ENCODE measurements around the gene SARM1.
"Not testable (repeated sequence)": the region's sequence is repeated elsewhere in the genome, so short reads cannot be mapped to it uniquely, and the experiment has no call there.

The SARM1 gene

DNA sequence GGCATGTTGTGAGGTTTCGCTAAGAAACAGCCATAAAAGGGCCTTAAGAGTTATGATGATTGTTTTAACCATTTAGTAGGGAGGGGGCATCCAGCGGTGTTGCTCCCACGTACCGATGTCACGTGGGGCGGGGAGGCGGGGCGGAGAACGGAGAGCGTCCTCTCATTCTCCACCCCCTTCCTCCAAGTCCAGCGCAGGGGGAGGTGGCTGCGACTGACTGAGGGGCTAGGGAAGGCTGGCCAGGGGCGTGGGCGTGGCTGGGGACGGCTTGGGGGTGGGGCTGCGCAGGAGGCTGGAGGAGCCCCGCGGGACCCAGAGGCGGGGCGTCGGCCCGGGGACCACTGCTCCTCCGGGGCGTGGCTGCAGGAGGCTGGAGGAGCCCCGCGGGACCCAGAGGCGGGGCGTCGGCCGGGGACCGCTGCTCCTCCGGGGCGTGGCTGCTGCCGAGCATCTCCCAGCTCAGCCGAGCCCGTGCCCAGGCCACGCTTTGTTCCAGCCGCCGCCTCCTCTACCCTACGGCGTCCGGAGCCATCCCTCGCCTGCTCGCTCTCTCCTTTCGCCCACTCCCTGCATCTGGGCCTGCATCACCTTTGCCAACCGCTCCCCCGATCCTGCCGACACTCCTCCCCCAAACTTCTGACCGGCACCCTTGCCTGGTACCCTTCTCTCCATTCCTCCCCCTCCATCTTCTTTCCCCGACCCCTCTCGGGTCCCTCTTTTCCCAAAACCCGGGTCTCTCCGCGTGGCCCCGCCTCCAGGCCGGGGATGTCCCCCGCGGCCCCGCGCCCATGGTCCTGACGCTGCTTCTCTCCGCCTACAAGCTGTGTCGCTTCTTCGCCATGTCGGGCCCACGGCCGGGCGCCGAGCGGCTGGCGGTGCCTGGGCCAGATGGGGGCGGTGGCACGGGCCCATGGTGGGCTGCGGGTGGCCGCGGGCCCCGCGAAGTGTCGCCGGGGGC is at the start of gene SARM1:
Gene SARM1 (plus strand): TSS at position 450 of the 958 bp plus-strand sequence. CDS start 339 bp downstream, at position 789.
- peak; percentile 44 to 75 (median 54) for DNase-seq

DNA sequence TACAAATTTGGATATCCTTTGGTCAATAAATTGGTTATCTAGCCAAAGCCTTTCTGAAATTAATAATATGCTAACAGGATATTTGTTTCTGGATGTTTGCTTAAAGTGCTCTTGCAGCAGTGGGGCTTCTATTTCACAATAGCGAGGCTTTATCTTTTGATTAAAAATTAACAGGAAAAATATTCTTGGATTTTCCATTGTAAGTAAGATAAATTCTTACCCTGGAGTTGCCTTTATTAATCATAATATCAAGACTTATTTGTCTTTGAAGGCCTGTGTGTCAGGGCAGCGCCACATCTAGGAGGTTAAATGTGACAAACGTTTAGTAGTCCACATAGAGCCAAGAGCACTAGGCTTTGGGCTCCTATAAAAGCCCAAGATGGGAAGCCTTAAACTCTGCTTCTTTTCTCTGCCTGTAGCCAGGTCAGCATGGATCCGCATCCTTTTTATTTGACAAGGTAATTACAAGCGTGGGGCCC is 47.2 kb upstream of the SARM1 start:
- no peak for DNase-seq

DNA sequence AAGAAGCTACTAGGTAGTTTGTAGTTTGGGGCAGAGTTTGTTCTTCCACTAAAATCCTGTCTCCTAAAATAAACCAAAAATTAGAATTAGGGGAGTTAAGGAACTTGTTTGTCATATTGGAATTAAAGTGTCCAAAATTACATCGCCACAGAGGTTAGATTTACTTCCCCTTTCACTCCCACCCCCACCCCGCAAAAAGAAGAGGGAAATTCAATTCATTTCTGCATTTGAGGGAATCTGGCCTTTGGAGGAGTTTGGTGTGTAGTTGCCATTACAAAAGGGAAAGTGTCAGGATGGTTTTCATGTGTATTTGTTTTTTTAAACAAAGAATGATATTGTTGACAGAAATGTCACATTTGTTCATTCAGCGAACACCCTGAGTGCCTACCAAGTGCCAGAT is 46.7 kb upstream of the SARM1 start:
- no peak for DNase-seq

DNA sequence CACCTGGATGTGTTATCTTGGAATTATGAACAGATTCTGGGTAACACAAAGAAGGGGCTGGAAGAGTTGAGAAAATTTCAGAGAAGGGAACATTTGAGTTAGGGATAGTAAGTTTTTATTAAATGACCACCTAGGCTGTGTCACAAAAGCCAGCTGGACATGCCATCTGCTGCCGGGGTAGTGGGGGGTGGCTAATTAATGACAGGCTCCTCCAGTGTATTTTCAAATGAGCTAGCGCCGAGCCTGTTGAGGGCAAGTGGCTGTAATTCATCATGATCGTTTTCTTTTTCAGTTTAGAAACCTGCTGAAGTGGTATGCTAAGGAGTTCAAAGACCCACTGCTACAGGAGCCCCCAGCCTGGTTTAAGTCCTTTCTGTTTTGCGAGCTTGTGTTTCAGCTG is 46.3 kb upstream of the SARM1 start:
- no peak for DNase-seq

DNA sequence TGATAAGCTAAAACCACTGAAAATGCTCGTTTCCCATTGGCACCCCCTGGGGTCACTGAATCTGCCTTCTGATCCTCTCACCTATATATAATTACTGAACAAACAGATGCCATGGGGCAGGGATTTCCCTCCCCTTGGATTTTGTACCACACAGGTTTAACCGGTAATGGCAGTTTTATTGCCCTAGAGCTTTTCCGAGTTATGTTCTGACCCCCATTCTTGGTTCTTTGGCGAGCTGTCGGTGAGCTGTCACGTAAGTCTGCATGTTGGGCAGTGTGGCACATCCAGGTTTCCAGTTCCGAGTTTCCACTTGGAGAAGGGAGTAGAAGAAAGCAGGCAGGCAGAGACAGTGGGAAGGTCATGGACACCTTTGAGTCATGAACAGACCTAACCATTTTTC is 45.4 kb upstream of the SARM1 start:
- no peak for DNase-seq

DNA sequence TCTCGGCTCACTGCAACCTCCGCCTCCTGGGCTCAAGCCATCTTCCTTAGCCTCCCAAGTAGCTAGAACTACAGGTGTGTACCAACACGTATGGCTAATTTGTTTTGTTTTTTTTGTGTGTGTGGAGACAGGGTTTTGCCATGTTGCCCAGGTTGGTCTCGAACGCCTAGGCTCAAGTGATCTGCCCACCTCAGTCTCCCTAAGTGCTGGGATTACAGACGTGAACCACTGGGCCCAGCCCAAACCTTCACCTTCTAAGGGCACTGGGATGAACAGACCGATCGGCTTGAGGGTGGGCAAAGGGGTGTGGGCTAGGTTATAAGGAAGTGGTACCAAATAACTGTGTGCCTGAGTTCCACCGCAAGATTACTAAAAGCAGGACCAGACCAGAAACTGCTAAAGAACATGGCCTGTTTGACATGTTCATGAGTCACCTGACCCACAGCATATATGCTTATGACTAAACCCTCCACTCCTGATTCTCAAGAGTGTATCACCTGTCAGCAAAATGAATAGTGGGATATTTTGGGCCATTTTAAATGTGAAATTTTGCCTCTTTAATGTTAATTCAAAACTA is 44.4 kb upstream of the SARM1 start:
- DNase-seq = no peak

DNA sequence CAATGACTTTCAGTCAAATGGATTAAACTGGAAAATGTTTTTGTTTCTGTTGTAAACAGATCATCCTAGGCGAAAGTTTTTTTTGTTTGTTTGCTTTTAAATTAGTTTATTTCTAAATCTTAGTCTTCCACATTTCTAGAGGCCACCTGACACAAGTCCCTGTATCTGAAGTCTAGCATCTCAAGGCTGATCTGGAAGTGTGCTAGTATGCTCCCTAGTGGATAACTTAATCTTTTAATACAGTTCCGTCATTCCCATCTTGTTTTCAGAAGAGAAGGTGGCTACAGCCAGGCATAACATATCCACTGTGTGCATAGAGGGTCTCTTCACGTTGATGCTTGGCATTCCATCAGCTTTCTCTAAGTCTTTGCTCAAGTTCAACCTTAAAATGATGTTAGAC is 43.8 kb upstream of the SARM1 start:
- DNase-seq = no peak

DNA sequence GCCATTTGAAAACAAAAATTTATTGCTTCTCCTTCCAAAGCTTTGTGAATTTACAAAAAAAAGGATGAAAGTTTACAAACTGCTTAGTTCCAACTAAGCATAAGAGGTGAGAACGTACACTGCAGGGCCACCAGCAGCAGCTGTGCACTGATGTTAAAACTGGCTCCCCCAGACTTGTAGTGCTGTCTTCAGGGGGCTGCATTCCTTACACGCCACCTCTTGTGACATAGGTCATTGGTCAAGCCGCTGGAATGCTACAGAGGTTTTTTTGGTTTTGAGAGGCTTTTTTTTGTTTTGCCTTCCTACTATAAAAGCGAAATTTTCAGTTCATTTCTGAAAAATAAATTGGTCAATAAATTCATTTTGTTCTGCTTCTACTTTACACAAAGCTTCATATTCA is 43.2 kb upstream of the SARM1 start:
- DNase-seq = no peak

DNA sequence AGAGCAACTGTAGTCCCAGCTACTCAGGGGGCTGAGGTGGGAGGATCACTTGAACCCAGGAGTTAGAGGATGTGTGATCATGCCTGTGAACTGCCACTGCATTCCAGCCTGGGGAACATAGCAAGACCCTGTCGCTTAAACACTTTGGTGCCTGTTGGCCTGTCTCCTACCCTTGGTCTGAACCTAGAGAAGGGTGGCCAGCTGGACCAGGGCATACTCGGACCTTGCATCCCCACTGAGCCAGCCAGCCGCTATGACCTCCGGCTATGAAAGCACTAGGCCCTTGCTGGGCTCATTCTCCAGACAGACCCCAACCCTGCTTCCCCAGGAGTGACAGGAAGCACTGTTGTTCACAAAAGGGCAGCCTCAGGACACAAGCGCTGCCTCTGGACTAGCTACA is 40.8 kb upstream of the SARM1 start:
- DNase-seq = no peak

DNA sequence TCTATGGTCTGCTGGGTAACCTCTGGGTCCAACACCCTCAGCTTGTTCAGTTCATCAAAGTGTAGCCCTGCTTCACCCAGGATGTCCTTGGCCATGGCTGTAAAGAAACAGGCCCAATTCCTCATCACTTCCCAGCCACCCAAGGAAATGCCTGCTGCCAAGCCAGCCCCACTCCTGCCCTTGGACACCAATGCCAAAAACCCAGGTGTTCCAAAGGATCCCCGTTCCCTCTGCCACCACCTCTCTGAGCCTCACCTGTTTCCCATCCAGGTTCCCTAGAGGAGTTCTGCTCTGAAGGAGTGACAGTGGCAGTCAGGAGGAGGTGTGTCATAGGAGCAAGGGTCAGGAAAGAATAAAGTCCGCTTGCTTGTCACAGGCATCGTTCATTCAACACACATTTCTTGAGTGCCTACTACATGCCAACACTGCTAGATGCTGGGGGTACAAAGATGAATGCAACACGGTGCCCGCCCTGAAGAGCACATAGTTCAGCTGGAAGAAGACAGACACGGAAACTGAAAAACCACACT is 39.5 kb upstream of the SARM1 start:
- no peak for DNase-seq

DNA sequence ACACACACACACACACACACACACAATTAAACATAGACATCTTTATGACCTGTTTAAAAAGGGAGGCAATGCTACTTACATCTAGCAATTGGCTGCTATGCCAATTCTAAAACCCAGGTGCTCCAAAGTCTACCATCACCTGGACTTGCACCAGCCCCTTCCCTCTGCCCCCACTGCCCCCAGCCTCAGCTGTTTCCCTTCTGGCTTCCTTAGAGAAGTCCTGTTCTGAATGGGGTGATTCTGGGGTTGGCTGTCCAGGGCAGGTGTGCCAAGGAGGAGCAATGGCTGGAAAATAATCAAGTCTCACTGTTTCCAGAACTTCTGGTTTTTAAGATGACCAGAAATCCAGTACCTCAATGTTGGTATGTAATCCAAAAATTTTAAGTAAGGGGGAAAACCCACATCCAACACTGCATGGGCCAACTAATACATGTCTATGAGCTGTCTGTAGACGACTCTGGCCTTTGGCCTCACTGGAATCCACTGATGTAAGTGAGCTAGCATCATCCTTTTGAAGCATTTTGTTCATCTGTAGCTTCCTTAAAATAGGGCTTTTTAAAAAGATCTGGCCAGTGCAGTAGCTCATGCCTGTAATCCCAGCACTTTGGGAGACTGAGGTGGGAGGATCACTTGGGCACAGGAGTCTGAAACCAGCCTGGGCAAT is 38.3 kb upstream of the SARM1 start:
- DNase-seq = no peak

DNA sequence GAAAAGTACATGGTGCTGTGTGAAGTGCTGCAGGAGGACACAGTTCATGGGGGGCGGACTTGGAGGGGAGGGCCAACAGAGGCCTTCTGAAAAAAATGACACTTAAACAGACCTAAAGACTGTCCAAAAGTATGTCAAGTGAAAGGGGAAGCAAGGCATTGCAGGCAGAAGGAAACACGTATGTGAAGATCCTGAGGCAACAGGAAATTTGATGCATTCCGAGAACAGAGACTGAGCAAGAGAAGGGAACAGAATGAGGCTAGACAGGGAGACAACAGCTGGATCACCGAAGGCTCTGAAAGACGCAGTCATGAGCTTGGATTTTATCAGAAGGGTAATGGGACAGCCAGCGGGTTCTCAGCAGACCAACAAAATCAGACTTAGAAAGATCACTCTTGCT is 37.3 kb upstream of the SARM1 start:
- DNase-seq = no peak

DNA sequence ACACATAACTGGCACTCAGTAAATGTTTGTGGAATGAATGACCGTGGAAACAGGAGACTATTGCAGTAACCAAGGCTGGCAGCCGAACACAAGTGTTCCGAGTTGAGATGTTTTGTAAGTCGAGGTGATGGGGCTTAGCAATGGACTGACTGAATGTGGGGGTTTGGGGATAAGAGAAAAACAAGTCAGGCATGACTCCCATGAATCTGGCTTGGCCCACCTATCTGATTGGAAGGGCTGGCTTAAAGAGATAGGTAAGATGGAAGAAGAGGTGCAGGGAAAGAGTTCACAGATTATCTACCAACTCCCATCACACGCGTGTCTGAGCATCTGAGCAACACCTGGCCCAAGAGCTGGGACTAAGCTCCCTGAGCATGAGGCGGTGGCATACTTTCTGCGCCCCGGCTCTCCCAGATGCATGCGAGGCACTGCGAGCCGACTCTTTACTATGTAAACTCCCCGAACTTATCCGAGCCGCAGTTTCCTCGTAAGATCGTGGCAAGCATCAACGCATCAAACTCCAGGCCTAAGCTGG is 36.8 kb upstream of the SARM1 start:
- DNase-seq = no peak

DNA sequence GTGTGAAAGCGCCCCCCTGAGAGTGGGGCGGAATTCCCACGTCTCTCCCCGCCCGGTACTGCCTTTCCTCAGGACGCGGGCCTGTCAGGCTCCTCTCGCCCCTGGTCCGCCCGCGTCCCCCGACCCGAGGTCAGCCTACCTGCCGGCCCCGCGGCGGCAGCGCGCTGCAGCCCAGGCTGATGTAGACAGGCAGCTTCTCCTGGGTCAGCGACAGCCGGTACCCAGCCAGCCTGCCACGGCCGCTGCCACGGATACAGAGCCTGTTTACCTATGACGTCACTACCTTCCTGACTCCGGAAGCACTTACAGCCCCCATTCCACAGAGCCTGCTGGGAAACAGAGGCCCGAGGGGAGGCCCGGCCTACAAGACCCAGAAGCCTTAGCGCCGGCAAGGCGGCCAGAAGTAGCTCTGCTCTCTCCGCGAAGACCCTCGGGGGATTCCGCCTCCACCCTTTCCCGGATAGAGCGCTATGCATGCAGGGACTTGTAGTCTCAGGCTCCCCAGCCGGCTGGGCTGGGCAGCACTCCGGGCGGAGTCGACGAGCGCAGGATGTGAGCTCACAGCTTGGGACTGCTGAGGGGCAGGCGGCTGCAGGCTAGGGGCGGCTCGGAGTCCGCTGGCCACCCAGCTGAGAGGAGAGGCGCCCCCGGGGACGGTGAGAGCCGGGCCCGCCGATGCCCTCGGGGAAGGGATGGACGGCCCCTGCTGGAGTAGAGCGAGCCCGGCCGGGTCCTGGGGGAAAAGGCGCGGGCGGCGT is 36.1 kb upstream of the SARM1 start, which contains the start of the genes IFT20 and TNFAIP1:
Gene IFT20 (minus strand): TSS at position 272 of the 758 bp plus-strand sequence. CDS start 3,487 bp downstream, outside the sequence.
Gene TNFAIP1 (plus strand): TSS at position 561 of the 758 bp plus-strand sequence. CDS start 3,761 bp downstream, outside the sequence.
- DNase-seq = peak; percentile 82 to 96 (median 94)

DNA sequence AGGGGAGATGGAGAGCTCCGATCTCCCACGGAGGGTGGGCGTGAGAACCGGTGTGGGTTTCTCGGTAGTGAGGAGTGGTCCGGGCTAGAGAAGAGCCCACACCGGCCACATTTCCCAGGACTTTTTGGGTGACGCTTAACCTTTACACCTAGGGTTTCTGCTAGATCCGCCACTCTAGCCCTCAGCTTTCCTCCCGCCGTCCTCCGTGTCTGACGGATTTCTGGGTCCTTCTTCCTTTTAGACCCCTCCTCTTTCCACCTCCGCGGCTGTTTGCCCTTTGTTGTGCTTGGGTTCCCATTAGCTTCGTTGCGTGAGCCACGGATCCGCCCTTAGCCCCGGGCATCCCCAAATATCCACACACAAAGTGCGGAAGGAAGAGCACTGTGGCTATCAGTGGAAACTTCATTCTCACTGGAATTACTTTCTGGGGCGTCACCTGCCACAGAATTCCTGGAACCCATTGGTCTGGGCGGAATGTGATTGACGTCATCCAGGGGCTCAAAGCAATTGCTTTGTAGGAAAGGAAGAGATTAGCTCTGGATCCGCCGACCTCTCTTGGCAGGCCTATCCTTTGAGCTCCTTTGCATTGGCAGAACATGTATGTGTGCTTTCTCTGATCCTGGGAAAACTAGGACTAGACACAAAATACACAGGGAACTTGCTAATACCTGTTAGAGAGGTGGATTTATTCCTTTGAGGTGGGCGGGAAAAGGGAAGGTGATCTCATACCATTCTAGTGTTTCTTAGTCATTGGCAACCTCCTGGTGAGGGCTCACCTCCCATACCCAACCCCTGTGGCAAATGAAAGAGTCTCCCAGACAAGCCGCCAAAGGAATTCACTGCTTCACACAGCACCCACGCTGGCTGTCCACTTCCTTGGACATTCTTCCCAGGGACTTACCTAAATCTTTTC is 35.3 kb upstream of the SARM1 start:
- no peak for DNase-seq

DNA sequence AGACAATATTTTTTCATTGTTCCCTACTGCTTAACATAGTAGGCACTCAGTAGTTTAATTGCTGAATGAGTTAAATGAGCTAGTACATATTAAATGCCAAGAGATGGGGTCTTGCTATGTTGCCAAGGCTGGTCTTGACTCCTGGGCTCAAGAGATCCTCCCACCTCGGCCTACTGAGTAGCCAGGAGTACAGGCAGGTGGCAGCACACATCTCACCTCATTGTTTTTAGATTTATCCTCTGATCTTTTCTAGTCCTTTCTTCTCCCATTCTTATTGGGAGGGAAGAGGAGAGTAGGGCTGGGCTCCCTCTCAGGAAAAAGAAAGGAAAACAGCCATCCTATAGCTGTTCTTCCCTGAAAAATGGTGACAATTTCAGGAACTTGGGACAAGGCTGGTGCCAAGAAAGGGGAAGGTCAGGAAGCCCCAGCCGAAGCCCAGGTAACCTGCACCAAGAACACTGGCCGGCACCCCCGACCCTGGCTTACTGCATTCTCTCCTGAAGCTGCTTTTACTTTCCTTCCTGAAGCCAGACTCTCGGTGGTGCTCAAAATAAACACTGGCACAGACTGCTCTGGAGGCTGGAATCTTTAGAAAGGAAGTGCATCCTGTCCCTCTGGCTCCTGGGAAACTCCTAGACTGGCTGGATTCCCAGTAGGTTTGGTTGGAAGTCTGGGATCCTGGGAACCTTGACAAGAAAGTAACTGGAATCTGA is 33.3 kb upstream of the SARM1 start:
- DNase-seq = no peak

DNA sequence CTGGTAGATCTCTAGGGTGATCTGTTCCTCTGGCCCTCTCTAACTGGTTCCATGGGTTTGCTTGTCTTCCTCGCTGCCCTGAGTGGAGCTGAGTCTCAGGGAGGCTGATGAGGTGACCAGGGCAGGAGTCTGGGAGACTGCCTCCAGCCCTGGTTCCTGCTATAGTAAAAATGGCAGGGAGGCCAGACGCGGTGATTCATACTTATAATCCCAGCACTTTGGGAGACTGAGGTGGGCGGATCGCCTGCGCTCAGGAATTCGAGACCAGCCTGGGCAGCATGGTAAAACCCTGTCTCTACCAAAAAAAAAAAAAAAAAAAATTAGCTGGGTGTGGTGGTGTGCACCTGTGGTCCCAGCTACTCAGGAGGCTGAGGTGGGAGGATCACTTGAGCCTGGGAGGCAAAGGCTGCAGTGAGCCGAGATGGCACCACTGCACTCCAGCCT is 32.7 kb upstream of the SARM1 start:
- DNase-seq = not testable (repeated sequence)

DNA sequence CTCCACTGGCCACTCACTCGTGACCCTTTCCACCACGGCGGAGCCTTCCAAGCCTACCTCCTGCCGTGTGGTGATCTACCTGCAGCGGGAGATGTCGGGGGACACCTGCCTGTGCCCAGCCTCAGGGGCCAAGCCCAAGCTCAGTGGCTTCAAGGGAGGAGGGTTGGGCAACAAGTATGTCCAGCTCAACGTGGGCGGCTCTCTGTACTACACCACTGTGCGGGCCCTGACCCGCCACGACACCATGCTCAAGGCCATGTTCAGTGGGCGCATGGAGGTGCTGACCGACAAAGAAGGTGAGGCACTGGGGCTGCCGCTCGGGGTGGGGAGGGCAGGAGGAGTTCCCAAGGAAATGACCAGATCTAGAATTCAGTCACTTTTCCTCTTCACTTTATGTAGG is 32.1 kb upstream of the SARM1 start:
- no peak for DNase-seq

DNA sequence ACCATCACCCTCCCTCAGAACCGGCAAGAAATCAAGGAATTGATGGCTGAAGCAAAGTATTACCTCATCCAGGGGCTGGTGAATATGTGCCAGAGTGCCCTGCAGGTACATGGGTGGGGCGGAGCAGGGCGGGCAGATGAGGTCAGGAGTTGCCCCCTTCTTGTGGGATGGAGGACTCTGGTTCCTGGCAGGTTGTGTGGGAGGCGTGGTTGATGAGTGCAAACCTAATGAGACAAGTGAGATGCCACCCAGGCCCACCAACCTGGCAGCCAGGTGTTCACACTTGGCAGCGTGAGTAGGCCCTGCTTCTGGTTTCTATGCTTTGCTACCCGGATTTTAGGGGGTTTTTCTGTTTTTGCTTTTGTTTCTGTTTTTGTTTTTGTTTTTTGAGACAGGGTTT is 31.1 kb upstream of the SARM1 start:
- no peak for DNase-seq

DNA sequence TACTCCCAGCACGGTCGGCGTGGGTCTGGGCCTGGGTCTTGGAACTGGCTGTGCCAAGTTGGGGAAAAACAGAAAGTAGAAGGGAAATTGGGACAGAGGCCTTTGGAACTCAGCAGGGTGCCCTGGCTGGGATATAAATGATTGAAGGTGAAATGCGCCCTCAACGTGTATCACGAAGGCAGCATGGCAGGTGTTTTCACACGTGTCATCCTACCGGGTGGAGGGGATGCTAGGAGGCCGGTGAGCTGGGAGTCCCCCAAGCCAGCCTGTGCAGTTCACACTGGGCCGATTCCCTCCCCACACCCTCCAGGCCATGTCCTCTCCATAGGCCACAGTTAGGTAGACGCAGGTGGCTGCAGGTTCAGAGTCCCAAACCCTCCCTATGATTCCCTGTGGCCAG is 30.0 kb upstream of the SARM1 start:
- DNase-seq = no peak
